HUES6 (cell line): ENCODE measurements around the gene OBSCN.

ENCODE experiments used
- H3K27ac ChIP-seq: 2 replicates; pipeline ENCODE4 v1.7.0; 2013; ENCODE audit warnings: low read depth, mild to moderate bottlenecking, low read length, inconsistent platforms
- H3K27me3 ChIP-seq: 2 replicates; pipeline ENCODE4 v1.6.1; 2013; ENCODE audit warnings: low read length; ENCODE audit not compliant: control insufficient read depth, insufficient read depth
- H3K36me3 ChIP-seq: 2 replicates; pipeline ENCODE4 v1.6.1; 2013; ENCODE audit warnings: low read length; ENCODE audit not compliant: control insufficient read depth, insufficient read depth
- H3K4me1 ChIP-seq: 2 replicates; pipeline ENCODE4 v1.6.1; 2013; ENCODE audit warnings: low read length; ENCODE audit not compliant: control insufficient read depth, insufficient read depth
- H3K4me3 ChIP-seq: 2 replicates; pipeline ENCODE4 v1.5.1; 2013; ENCODE audit warnings: low read depth, low read length
- H3K9ac ChIP-seq: one replicate; pipeline ENCODE4 v1.6.1; 2013; ENCODE audit warnings: mild to moderate bottlenecking, low read length
- H3K9me3 ChIP-seq: 2 replicates; pipeline ENCODE4 v1.6.1; 2013; ENCODE audit warnings: low read depth, low read length; ENCODE audit not compliant: control insufficient read depth, insufficient read depth

OBSCN gene

DNA sequence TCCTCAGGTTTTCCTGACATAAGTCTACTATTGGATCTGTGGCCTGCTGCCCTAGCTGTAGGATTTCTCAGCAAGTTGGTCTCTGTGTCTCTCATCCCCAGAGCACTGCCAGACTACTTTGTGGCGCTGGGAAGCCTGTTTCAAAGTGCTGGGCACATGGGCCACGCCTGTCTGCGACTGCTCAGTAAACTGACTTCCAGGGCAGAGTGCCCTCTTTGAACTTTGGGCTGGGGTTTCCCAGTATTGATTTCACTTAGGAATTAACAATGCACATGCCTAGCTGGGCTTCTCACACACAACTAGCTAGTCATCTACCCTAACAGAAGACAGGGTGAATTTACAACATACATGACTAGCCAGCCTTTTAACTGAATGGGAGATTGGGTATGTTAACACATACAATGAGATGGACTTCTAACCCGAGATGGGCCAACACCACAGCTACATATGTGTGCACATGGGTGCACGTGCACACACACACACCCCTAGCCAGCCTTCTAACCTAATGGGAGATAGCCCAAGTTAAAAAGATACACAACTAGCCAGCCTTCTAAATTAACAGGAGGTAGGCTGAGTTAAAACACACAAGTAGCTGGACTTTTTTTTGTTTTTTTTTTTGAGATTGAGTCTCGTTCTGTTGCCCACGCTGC lies 215.7 kb downstream of the OBSCN start:
- H3K27ac ChIP-seq, result no peak overlapping the region
- no peak overlapping the region for H3K9ac ChIP-seq
- H3K4me1 ChIP-seq, result no peaks in the 10 kb centered on the region
- H3K9me3 ChIP-seq, result peaks cover 3% of the 10 kb centered on the region; the same call in 1 of the 2 replicates
- no peak overlapping the region for H3K4me3 ChIP-seq
- H3K27me3 ChIP-seq, result peaks cover 41% of the 10 kb centered on the region
- no peaks in the 10 kb centered on the region for H3K36me3 ChIP-seq

DNA sequence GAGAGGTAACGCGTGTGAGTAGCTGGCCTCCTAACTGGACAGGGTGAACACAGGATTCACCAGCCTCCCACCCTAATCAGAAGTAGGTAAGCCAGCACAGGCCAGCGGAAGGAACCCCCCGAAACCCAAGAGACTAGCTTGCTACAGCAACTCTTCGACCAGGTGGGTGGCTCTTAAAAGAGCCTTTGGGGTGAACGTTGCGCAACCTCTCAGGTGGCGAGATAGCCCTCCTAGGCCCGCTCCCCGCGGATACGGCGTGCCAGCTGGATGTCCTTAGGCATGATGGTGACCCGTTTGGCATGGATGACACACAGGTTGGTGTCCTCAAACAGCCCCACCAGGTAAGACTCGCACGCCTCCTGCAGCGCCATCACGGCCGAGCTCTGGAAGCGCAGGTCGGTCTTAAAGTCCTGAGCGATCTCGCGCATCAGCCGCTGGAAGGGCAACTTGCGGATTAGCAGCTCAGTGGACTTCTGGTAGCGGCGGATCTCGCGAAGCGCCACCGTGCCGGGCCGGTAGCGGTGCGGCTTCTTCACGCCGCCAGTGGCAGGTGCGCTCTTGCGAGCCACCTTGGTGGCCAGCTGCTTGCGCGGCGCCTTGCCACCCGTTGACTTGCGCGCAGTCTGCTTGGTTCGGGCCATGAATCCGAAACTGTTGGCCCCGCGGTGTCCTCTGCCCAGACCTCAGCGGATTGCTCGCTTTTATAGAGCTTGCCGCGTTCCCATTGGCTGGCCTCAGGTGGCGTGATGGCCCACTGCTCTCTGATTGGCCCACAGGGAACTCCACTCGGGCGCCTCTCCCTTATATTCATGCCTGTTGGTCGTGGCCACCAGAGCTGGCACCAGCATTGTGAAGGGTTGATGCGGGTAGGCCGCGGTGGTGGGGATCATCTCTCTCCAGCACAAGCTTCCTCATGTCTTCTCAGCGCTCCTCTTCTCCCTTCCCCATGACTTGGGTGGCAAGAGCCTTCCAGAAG lies 217.1 kb downstream of the OBSCN start:
- Histone ChIP-seq H3K9me3 (peaks cover 3% of the 10 kb centered on the region; the same call in 1 of the 2 replicates), H3K4me3 (no peak overlapping the region), H3K36me3 (no peaks in the 10 kb centered on the region), H3K9ac (no peak overlapping the region), H3K4me1 (no peaks in the 10 kb centered on the region), H3K27me3 (peaks cover 39% of the 10 kb centered on the region), H3K27ac (no peak overlapping the region)

GRCh38 chr1:228426518-228427175 lies 218.8 kb downstream of the OBSCN start:
- no peak overlapping the region for H3K4me3 ChIP-seq
- peaks cover 33% of the 10 kb centered on the region for H3K27me3 ChIP-seq
- H3K9ac ChIP-seq, result no peak overlapping the region
- H3K36me3 ChIP-seq, result no peaks in the 10 kb centered on the region
- peaks cover 3% of the 10 kb centered on the region; the same call in 1 of the 2 replicates for H3K9me3 ChIP-seq
- no peaks in the 10 kb centered on the region for H3K4me1 ChIP-seq
- no peak overlapping the region for H3K27ac ChIP-seq

GRCh38 chr1:228428412-228428811 lies 220.6 kb downstream of the OBSCN start:
- H3K4me3 ChIP-seq, result no peak overlapping the region
- no peaks in the 10 kb centered on the region for H3K4me1 ChIP-seq
- H3K36me3 ChIP-seq, result no peaks in the 10 kb centered on the region
- H3K27ac ChIP-seq, result no peak overlapping the region
- no peak overlapping the region for H3K9ac ChIP-seq
- H3K9me3 ChIP-seq, result peaks cover 3% of the 10 kb centered on the region; the same call in 1 of the 2 replicates
- H3K27me3 ChIP-seq, result peaks cover 21% of the 10 kb centered on the region
